C4-2B (cell line): ENCODE results near the gene WNT2B.

Source experiments
- H3K27ac ChIP-seq: fragments of 450-650 bp; 2 replicates; pipeline ENCODE4 v1.5.1; 2017
- CTCF ChIP-seq: fragments of 450-650 bp; conservative IDR thresholded peaks from 2 replicates; pipeline ENCODE4 v1.5.1; 2017; ENCODE audit warnings: mild to moderate bottlenecking
- ZFX ChIP-seq: fragments of 450-650 bp; IDR thresholded peaks from 2 replicates; pipeline ENCODE4 v1.6.1; 2017

Gene WNT2B

GRCh38 chr1:112554411-112554810, 45.6 kb downstream of the WNT2B start:
- no peak overlapping the region for H3K27ac ChIP-seq
- TF ChIP-seq CTCF (no peak), ZFX (no peak)

- TF ChIP-seq CTCF (no peak), ZFX (no peak)
- no peak overlapping the region for H3K27ac ChIP-seq
Observed at GRCh38 chr1:112557385-112557784, 48.6 kb downstream of the WNT2B start.

- TF ChIP-seq ZFX = no peak
- TF ChIP-seq CTCF = no peak
- no peak overlapping the region for H3K27ac ChIP-seq
Observed at GRCh38 chr1:112558634-112559033, 49.9 kb downstream of the WNT2B start.

GRCh38 chr1:112563341-112563740, 54.6 kb downstream of the WNT2B start:
- no peak for TF ChIP-seq CTCF
- H3K27ac ChIP-seq = no peak overlapping the region

GRCh38 chr1:112564081-112564480, 55.3 kb downstream of the WNT2B start:
- H3K27ac ChIP-seq = no peak overlapping the region
- no peak for TF ChIP-seq ZFX
- TF ChIP-seq CTCF = no peak

- no peak overlapping the region for H3K27ac ChIP-seq
- TF ChIP-seq ZFX = no peak
- no peak for TF ChIP-seq CTCF
Observed at GRCh38 chr1:112565800-112566199, 57.0 kb downstream of the WNT2B start.

GRCh38 chr1:112575154-112575804, 66.5 kb downstream of the WNT2B start:
- no peak for TF ChIP-seq CTCF
- no peak for TF ChIP-seq ZFX
- no peak overlapping the region for H3K27ac ChIP-seq
